BJ (cell line): Measurements from ENCODE around the gene FAM168A. TPM values are rescaled to one million over a fixed set of nuclear protein-coding genes. Genes with fewer than 3 reads are reported as not detected.
A peak's percentile ranks its signal among the peaks of the same experiment; 100 is the strongest.

Source experiments
- CTCF ChIA-PET: fragments of 350-600 bp; formaldehyde crosslinking; extraction: SDS; loops from one replicate; lab custom pipeline; 2021; ENCODE audit warnings: antibody characterized with exemption, inconsistent platforms; lab: Yijun Ruan, JAX
- POLR2A ChIA-PET: fragments of 300-600 bp; sonication (Branson Sonifier 250); formaldehyde crosslinking; extraction: SDS; loops from one replicate; lab custom pipeline; 2021; ENCODE audit warnings: antibody characterized with exemption; lab: Charles Lee
- DNase-seq: peaks from one replicate; pipeline ENCODE4 v3.0.0-alpha.2; 2011; ENCODE audit warnings: low read depth
- H3K27me3 ChIP-seq: 2 replicates; pipeline ENCODE4 v1.6.0; 2011; ENCODE audit warnings: low read length; ENCODE audit not compliant: control insufficient read depth, insufficient read depth
- H3K36me3 ChIP-seq: 2 replicates; pipeline ENCODE4 v1.5.1; 2011; ENCODE audit warnings: low read length; ENCODE audit not compliant: control insufficient read depth, insufficient read depth
- H3K4me3 ChIP-seq: 2 replicates; pipeline ENCODE4 v1.5.1; 2011; ENCODE audit warnings: low read depth, mild to moderate bottlenecking, control low read depth, low read length
- CTCF ChIP-seq: IDR thresholded peaks from 2 replicates; pipeline ENCODE4 v1.5.1; 2011; ENCODE audit warnings: low read depth, mild to moderate bottlenecking, control low read depth, inconsistent platforms, low read length, moderate library complexity; ENCODE audit not compliant: insufficient read depth
- polyA plus RNA-seq: library from polyadenylated mRNA; depleted of rRNA; stranded (reverse); fragments of >200 nt; gene quantifications from 2 replicates; pipeline ENCODE4 v1.2.3, GENCODE V29; 2011

The FAM168A gene
- polyA plus RNA-seq, 1 experiment, result 19.1 TPM

GRCh38 chr11:73633999-73634398 is 36.1 kb upstream of the FAM168A start:
- no peak overlapping the region for H3K4me3 ChIP-seq
- no peak for DNase-seq
- POLR2A ChIA-PET, result no interaction called here
- CTCF ChIA-PET, result no interaction called here
- H3K36me3 ChIP-seq, result no peaks in the 10 kb centered on the region
- H3K27me3 ChIP-seq, result peaks cover 1% of the 10 kb centered on the region; the same call in 1 of the 2 replicates
- no peak for TF ChIP-seq CTCF

- POLR2A ChIA-PET, result no interaction called here
- CTCF ChIA-PET, result no interaction called here
- Histone ChIP-seq H3K36me3 (no peaks in the 10 kb centered on the region), H3K4me3 (no peak overlapping the region), H3K27me3 (peaks cover 5% of the 10 kb centered on the region)
- DNase-seq, result no peak
- no peak for TF ChIP-seq CTCF
Measured at GRCh38 chr11:73632996-73633395, 35.1 kb upstream of the FAM168A start.

- DNase-seq, result no peak
- no peak for TF ChIP-seq CTCF
- ChIA-PET CTCF (interaction anchor here (1.2 to 1.7 kb wide), 2 partner anchors 31 to 241 kb away, joined by 3 to 12 read pairs; no protein-coding TSS in a partner anchor), POLR2A (no interaction called here)
- Histone ChIP-seq H3K27me3 (peaks cover 5% of the 10 kb centered on the region), H3K36me3 (no peaks in the 10 kb centered on the region), H3K4me3 (no peak overlapping the region)
Measured at GRCh38 chr11:73629907-73630306, 32.0 kb upstream of the FAM168A start.

GRCh38 chr11:73625696-73626318 is 27.9 kb upstream of the FAM168A start:
- CTCF ChIA-PET, result interaction anchor here (0.6 to 3.5 kb wide), 38 partner anchors 9 to 328 kb away, joined by 3 to 77 read pairs (median 4); partner anchors contain the start of genes FAM168A and PLEKHB1
- DNase-seq, result peak; percentile 16
- POLR2A ChIA-PET, result no interaction called here
- no peaks in the 10 kb centered on the region for H3K36me3 ChIP-seq
- H3K27me3 ChIP-seq, result peaks cover 9% of the 10 kb centered on the region
- H3K4me3 ChIP-seq, result 0 out of 2 replicates have a peak overlapping the region, but pooled peaks have one; percentile 11
- TF ChIP-seq CTCF, result peak; percentile 92

DNA sequence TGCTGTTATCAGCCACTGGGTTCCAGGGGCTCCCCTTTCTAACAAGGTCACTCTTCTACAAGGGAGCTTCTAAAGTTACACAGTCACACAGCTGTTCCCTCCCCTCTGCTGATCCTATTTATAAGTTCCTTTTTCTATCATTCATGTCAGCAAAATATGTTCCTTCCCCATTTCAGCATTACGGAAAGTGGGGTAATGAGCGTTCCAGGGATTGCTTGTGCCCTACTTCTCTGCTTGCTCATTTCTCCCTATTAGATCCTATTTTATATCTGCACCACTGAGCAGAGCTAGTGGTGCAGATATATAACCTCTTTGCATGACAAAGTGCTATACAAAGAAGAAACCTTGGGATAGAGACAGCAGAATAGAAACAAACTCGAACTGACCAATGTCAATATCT is 25.8 kb upstream of the FAM168A start:
- no peak for DNase-seq
- ChIA-PET POLR2A (no interaction called here), CTCF (interaction anchor here (0.6 to 3.5 kb wide), 6 partner anchors 19 to 332 kb away, joined by 3 to 22 read pairs (median 3); no protein-coding TSS in a partner anchor)
- no peak overlapping the region for H3K4me3 ChIP-seq
- peaks cover 8% of the 10 kb centered on the region for H3K27me3 ChIP-seq
- no peaks in the 10 kb centered on the region for H3K36me3 ChIP-seq
- no peak for TF ChIP-seq CTCF
